HS-27A (cell line): ENCODE measurements around the gene ACSL3.
"Not testable (repeated sequence)": the region's sequence is repeated elsewhere in the genome, so short reads cannot be mapped to it uniquely, and the experiment has no call there.

ENCODE experiments used
- DNase-seq: peaks from one replicate; pipeline ENCODE4 v3.0.0-alpha.2; 2012; ENCODE audit warnings: low read depth, missing footprints

Gene ACSL3

GRCh38 chr2:222976521-222977061, 115.8 kb downstream of the ACSL3 start:
- no peak for DNase-seq

GRCh38 chr2:222977121-222977520, 116.3 kb downstream of the ACSL3 start:
- no peak for DNase-seq

- DNase-seq, result no peak
These were observed 118.0 kb downstream of the ACSL3 start for GRCh38 chr2:222978850-222979249.

GRCh38 chr2:222979484-222979883, 118.6 kb downstream of the ACSL3 start:
- no peak for DNase-seq

- peak; percentile 40 for DNase-seq
These were observed 121.4 kb downstream of the ACSL3 start for GRCh38 chr2:222982010-222982908.

GRCh38 chr2:222982909-222983265, 122.1 kb downstream of the ACSL3 start:
- DNase-seq, result no peak

- DNase-seq, result no peak
These were observed 124.1 kb downstream of the ACSL3 start for GRCh38 chr2:222984908-222985307.

GRCh38 chr2:222989431-222989830, 128.6 kb downstream of the ACSL3 start:
- no peak for DNase-seq

GRCh38 chr2:222990206-222990605, 129.4 kb downstream of the ACSL3 start:
- not testable (repeated sequence) for DNase-seq

GRCh38 chr2:222992137-222992536, 131.3 kb downstream of the ACSL3 start:
- DNase-seq, result no peak
